ENCODE measurements around the gene MAP3K3.

The MAP3K3 gene

DNA sequence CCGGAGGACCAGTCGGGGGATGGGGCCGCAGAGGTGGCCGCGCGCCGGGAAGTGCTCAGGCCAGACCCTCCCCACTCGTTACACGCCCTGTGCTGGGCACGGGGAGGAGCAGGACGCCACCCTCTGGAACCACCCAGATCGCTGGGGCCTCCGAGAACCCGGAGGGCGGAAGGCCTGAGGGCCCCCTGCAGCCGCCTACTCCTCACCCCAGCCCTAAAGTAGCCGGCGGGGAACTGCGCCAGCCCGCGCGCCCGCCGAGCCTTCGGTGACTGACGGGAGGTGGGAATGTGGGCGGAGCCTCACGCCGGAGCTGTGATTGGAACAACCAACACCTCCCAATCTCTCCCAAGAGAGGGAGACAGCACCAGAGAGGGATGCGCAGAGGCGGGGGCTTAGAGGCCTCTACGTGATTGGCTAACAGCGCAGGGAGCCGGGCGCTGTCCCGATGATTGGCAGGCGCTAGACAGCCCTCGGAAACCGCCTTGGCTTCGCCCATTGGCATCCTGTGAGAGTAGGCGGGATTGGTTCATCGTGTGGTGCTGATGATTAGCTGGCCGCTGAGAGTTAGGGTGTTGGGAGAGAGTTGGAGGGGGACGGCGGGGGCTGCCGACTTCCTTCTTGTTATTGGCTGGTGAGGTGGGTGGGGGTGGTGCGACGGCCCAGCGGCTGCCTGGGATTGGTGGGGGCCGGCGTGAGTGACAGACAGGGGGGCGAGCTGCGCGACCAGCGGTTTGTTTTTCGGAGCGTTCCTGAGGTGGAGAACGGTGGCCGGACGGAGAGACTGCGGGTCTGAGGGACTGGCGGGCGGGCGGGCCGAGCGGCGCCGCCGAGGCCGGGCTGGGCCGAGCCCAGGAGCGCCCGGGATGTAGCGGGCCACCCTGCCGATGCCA is at the start of gene MAP3K3:
Gene MAP3K3 (plus strand): TSS at position 734 of the 890 bp plus-strand sequence. CDS start 343 bp downstream, outside the sequence.
- peak; percentile 88 to 94 for DNase-seq (ENCODE audit: low read depth in 1 of 2, low spot score in 1 of 2)

DNA sequence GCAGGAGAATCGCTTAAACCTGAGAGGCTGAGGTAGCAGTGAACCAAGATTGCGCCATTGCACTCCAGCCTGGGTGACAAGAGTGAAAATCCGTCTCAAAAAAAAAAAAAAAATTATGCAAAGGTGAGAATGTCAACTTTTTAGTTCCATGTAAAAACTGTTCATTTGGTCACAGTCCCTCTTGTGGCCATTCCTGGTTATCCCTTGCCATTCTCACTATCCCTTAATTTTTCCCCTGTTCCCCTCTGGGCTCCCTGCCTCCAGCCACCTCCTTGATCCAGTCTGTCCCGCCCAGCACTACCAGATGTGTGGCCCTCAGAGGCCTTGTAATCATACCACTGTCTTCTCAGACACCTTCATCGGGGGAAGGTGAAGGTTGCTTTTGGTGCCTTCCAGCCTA is 48.6 kb upstream of the MAP3K3 start:
- no peak for DNase-seq (ENCODE audit: low read depth in 1 of 2, low spot score in 1 of 2)

DNA sequence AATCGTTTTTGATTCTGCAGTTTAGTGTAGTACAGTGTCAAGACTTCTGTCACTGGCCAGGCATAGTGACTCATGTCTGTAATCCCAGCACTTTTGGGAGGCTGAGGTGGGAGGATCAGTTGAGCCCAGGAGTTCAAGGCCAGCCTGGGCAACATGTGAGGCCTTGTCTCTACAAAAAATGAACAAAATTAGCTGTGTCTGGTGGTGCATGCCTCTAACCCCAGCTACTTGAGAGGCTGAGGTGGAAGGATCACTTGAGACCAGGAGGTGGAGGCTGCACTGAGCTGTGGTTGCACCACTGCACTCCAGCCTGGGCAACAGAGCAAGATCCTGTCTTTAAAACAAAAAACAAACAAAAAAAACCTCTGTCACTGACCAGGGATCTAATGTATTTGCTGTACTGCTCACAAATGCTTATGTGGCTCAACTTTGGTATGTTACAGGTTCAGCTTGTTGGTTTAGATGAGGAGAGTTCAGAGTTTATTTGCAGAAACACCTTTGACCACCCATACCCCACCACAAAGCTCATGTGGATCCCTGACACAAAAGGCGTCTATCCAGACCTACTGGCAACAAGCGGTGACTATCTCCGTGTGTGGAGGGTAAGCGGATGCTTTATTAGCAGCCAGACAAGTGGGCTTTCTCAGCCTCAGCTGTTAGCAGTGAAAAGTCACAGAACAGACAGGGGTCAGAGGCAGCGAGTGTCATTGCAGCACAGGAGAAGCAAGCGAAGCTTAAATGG is 44.0 kb upstream of the MAP3K3 start:
- no peak for DNase-seq (ENCODE audit: low read depth in 1 of 2, low spot score in 1 of 2)

DNA sequence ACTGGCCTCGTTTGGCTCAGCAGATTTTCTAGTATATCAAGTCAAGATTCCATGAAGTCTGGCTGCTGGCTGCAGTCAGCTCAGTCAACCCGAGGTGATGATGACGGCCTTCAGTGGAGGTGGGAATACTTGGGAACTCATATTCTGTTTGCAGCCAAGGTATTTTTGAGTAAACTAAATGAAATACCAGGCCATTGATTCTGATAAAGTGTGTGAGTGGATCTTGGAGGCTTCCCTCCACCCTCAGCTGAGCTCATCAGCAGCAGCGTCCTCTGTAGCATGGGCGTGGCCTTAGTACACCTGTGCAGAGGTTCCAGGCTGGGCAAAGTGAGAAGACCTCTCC is 43.5 kb upstream of the MAP3K3 start:
- DNase-seq (ENCODE audit: low read depth in 1 of 2, low spot score in 1 of 2) = no peak

DNA sequence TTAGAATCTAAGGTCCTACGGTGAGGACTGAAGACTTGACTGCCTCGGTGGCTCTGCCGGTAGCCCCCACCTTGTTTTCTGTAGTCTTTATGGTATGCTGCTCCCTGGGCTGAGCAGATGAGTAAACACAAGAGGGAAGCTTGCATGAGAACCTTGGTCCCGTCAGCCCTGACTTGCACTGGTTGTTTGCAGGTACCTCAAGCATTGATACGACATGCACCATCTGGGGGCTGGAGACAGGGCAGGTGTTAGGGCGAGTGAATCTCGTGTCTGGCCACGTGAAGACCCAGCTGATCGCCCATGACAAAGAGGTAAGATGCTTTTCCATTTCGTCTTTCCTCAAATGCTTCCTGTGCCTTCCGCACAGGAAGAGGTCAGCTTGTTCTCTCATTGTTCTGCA is 42.6 kb upstream of the MAP3K3 start:
- DNase-seq (ENCODE audit: low read depth in 1 of 2, low spot score in 1 of 2) = no peak

DNA sequence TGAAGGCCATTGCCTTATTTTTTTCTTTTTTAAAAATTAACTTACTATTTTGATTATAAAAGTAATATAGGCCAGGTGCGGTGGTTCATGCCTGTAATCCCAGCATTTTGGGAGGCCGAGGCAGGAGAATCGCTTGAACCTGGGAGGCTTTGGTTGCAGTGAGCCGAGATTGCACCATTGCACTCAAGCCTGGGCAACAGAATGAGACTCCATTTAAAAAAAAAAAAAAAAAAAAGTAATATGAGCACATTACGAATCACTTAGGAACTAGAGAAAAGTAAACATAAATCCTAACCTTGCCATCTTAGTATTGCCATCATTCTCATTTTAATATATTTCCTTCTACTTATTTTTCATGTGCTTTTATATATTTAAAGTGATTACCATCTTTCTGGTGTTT is 34.4 kb upstream of the MAP3K3 start:
- no peak for DNase-seq (ENCODE audit: low read depth in 1 of 2, low spot score in 1 of 2)

DNA sequence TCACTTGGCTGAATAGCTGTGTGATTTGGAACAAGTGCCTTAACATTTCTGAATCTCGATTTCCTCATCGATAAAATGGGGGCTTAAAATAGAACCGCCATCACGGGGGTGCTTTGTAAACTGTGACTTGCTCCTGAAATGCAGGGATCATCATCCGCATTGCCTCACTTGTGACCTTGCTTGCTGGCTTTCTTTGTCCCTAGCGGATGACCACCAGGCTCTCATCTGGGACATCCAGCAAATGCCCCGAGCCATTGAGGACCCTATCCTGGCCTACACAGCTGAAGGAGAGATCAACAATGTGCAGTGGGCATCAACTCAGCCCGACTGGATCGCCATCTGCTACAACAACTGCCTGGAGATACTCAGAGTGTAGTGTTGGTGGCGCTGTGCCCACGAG is 33.4 kb upstream of the MAP3K3 start:
- DNase-seq (ENCODE audit: low read depth in 1 of 2, low spot score in 1 of 2) = no peak

DNA sequence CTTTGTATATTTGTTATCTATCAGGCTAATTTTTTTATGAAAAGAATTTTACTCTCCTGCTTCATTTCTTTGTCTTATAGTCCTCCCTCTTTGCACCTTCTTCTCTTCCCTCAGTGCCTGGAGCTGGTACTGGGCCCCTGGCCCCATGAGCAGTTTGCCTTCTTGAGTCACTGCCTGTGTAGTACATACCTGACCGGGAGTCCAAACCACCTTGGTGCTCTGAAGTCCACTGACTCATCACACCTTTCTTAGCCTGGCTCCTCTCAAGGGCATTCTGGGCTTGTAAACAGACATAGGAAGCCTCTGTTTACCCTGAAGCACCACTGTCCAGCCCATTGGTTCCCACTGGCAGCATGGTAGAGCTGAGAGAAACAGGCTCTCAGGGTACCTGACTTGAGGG is 32.6 kb upstream of the MAP3K3 start:
- DNase-seq (ENCODE audit: low read depth in 1 of 2, low spot score in 1 of 2) = no peak

DNA sequence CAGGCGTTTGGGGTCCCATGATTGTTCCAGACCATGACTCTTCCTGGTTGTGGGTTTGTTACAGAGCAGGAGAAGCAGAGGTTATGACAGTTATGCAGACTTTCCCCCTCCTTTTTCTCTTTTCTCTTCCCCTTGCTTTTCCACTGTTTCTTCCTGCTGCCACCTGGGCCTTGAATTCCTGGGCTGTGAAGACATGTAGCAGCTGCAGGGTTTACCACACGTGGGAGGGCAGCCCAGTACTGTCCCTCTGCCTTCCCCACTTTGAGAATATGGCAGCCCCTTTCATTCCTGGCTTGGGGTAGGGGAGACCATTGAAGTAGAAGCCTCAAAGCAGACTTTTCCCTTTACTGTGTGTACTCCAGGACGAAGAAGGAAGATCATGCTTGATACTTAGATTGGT is 29.4 kb upstream of the MAP3K3 start:
- no peak for DNase-seq (ENCODE audit: low read depth in 1 of 2, low spot score in 1 of 2)

DNA sequence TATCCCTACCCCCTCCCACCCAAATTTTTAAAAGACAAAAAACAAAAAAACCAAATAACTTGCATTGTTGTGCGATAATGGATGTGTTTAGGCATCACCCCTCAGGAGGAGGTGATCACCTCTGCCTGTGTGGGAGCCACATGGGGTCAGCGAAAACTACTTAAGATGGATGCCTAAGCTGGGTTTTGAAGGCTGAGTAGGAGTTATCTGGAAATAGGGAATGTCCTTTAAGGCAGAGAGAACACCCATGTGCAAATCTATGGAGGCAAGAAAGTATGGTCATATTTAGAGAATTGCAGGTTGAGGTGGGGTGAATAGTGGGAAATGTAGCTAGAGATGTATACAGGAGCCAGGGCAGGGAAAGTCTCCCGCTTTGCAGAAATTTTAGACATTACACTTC is 27.1 kb upstream of the MAP3K3 start:
- DNase-seq (ENCODE audit: low read depth in 1 of 2, low spot score in 1 of 2) = no peak

DNA sequence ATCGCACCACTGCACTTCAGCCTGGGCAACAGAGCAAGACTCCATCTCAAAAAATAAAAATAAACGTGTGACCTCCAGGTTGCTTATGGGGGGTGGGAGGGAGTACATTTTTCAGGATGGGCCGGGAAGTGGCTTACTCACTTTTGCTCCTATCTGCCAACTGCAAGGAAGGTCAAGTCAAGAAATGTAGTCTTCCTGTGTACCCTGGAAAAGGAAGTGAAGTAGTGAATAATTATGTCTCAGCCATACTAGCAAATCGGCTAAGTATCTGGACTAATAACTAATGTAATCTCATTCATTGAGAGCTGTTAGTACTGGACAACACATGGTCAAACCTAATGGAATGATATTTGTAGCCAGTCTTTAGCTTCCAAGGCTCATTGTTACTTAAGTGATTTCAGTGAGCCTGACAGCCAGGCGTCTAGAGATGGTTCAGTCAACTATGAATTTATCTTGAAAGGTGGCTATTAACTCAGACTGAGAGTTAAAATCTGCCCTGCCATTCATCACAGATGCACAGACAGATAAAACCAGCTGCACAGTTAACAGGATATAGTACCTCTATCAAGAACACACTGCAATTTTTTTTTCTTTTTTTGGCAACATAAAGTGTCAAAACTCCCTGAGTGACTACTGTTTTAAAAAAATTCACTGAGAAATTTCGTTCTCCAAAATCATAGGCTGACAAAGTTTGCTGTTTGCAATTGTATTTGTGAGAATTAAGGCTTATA is 25.2 kb upstream of the MAP3K3 start:
- DNase-seq (ENCODE audit: low read depth in 1 of 2, low spot score in 1 of 2) = no peak

DNA sequence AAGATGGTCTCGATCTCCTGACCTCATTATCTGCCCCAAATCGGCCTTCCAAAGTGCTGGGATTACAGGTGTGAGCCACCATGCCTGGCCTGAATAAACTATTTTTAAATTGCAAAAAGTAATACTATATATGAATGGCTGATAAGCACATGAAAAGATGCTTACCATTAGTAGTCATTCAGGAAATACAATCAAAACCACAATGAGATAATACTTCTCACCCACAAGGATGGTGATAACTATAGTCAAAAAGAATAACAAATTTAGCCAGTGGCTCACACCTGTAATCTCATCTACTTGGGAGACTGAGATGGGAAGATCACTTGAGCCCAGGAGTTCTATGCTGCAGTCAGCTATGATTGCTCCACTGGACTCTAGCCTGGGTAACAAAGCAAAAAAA is 23.9 kb upstream of the MAP3K3 start:
- no peak for DNase-seq (ENCODE audit: low read depth in 1 of 2, low spot score in 1 of 2)

DNA sequence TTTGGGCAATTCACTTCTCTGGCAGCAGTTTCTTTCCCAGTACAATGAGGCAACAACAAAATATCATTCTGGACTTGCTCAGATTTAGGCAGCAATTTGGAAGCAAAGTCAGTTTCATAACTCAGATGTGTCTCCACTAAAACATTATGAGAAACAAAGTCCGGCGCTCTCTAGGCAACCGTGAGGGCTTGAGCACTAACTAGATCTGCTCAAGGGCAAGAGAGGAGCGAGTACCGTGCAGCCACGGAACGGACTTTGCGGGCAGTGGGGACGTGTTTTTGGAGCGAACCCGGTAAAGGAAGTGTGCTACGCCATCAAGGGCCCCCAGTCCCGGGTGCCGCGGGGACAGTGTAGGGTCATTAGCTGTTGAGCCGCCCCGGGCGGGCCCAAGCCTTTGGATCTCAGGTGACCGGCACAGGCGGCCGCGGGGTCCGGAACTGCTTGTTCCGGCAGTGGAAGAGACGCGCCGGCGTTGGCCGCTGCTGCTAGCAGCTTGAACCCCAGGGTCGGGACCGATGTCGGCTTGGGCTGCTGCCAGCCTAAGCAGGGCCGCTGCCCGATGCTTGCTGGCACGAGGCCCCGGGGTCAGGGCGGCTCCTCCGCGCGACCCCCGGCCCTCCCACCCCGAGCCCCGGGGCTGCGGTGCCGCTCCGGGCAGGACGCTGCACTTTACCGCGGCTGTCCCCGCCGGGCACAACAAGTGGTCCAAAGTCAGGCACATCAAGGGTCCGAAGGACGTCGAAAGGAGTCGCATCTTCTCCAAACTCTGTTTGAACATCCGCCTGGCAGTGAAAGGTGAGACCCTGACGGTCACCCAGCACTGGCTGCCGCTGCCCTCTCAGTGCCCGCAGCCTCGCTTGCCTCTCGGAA is 21.4 kb upstream of the MAP3K3 start, which contains the start of gene TACO1:
Gene TACO1 (plus strand): TSS at position 327 of the 870 bp plus-strand sequence. CDS start 189 bp downstream, at position 516.
- DNase-seq (ENCODE audit: low read depth in 1 of 2, low spot score in 1 of 2) = peak; percentile 58 to 73

DNA sequence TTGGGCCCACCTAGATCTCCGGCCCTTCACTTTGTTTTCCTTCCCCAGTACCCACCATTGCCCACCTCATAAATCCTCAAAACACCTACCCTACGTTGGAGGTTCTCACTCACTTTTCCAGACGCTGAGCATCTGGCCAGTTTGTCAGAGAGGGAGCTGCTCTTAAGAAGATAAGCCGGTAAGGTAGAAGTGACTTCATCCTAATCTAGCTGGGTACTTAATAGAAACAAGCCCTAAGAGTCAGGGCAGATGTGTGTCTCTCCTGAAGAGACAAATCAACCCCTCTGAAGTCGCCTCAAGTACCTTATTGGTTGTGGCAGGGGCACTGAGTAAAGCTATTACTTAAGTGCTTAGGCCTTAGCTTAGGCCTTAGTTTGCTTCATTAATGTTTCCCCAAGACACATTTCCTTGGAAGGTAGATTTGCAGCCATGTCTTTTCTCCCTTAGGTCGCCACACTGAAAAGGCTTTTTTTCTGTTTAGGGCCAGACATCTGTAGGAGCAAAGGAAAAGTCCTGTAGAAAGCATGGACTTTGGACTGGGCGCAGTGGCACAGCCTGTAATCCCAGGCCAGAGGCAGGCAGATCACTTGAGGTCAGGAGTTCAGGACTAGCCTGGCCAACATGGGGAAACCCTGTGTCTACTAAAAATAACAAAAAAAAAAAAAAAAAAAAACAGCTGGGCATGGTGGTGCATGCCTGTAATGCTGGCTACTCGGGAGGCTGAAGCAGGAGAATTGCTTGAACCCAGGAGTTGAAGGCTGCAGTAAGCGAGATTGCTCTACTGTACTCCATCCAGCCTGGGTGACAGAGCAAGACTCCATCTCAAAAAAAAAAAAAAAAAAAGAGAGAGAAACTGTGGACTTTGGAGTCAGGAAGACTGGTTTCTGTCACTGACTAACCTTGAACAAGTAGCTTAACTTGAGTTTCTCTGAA is 20.5 kb upstream of the MAP3K3 start:
- no peak for DNase-seq (ENCODE audit: low read depth in 1 of 2, low spot score in 1 of 2)

DNA sequence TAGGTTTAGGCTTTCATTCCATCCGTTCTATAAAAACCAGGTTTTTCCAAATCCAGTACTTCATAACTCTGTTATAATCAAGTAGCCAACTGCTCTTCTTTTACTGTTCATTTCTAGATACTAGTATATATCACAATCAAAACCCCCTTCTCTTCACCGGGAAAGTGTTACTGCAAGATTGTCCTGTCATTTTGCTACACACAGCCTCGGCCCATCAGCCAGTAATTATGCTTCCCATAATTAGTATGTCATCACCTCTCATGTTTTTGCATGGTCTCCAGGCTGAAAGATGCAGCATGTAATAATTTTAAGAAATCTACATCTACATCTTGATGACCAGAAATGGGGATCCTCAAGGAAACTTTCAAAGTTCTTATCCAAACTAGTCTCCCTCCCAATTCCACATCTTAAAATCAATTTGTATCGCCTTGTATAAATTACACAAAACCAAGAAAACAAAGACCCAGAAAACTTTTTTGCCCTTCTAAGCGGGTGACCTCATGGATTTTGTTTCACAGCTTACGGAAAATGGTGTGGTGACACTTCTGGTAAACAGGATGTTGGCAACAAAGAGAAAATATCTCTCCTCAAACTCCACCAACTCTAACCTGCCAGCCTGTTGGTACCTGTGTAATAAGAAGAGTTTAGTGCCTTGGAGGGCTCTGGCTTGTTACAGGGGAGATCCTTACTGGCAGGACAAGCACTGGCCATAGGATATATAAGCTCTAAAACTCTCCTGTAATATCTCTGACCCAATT is 12.2 kb upstream of the MAP3K3 start:
- DNase-seq (ENCODE audit: low read depth in 1 of 2, low spot score in 1 of 2) = no peak

DNA sequence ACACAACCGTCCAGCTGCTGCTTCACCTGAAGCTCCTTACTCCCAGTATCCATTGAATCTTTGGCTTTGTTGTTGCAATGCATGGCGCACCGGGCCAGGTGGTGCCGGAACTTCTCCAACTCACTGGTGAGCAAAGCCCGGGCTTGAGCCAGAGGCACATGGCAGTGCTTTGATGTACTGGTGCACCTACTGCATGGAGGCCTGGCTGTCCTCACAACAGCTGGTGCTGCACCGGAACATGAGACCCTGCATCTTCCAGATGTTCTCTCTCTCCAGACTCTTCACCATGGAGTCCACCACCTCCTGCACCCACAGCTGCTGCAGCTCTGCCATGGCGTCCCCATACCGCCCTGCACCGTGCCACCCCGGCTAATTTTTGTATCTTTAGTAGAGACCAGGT is 11.4 kb upstream of the MAP3K3 start:
- no peak for DNase-seq (ENCODE audit: low read depth in 1 of 2, low spot score in 1 of 2)

DNA sequence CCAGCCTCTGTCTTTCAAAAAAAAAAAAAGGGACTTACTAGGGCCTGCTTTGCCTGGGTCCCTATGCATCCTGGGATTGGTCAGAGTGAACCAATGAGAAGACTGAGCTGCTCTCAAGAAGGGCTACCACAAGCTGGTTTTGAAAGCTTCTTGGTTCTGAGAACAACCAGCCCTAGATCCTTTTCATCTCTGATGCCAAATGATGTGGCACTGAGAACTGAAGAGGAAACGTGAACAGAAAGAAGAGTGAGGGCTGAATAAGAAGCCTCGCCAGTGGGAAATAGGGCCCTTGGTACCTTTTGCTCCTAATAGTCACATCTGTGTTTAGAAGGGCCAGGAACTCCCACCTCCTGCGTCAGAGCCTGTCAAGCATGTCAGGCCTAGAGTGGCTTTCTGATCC is 10.9 kb upstream of the MAP3K3 start:
- DNase-seq (ENCODE audit: low read depth in 1 of 2, low spot score in 1 of 2) = no peak

DNA sequence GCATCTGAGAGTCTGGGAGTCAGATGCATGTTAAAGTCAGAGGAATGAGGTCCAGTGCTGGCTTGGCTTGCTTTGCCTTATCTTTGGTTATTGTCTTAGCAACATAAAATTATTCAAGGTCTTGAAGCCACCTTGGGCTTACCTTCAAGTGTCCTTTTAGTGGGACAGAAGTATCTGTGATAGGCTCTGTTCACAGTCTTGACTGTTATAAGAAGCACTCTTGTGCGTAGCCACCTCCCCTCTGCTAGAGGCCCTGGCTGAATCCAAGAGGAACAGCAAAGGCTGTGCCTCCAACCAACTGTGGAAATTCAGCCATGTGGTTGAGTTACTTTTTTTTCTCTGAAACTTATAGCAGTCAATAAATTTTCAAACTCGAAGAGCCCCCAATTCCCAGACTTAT is 8.6 kb upstream of the MAP3K3 start:
- no peak for DNase-seq (ENCODE audit: low read depth in 1 of 2, low spot score in 1 of 2)

DNA sequence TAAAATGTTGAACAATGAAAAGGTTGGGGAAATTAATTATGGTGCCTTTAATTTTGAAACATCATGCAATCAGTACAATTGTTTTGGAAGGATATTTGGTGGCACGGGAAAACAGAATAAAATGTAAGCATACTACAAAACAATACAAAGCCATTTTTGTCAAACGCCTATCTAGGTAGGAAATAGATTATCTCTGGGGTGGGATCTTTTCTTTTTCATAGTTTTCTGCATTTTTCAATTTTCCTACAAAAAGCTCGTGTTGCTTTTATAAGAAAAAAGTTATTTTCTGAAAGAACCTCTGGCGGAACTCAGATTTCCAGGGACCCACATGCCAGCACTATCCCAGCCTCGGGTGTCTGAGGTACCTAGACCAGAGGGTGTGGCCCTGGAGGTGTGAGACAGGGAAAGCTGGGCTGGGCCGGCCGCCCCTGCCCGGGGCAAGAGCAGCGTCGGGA is 961 bp upstream of the MAP3K3 start:
- DNase-seq (ENCODE audit: low read depth in 1 of 2, low spot score in 1 of 2) = no peak
